ENCODE results near the gene RNF146. TPM values are rescaled to one million over a fixed set of nuclear protein-coding genes. Genes with fewer than 3 reads are reported as not detected.

Gene RNF146
- total and polyA plus RNA-seq, 9 of the 15 experiments (the other 6 are each of a cell fraction or from before 2014, with no cell fraction given): 8.4 to 30.5 (median 17.5) TPM

DNA sequence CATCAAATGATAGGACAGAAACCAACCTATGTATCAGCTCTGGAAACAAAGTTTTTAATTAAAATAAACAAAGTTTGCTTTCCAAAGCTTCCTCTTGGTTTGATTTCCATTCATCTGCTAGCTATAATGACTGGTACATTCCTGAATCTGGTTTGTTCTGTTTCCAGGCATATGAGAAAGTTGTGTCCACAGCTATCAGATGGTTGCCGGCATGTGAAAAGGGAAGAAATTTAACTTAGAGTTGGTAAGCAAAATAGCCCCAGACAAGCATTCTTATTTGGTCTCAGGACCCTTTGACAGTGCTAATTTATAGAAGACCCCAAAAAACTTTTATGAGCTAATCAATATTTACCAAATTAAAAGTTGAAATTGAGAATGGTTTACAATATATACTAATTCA lies 3.8 kb upstream of the RNF146 start:
- TF ChIP-seq SRSF3 (IDR thresholded peaks at IDR 0.05; ENCODE audit: insufficient read depth, low read length): no peak
- TF ChIP-seq CBFB (CRISPR knock-in tag; IDR thresholded peaks at IDR 0.05): no peak
- TF ChIP-seq MAX (CRISPR knock-in tag; IDR thresholded peaks at IDR 0.05): no peak
- peaks cover 7% of the 10 kb centered on the region; the same call in 1 of the 2 replicates for H4K20me1 ChIP-seq (replicated peaks; ENCODE audit: control insufficient read depth, insufficient read depth, low read length)
- in situ Hi-C loops (cut with MboI) (no loop called here), intact Hi-C loops (cut with micrococcal nuclease) (no loop called here)
- no TSS peak for BruUV-seq (replicated peaks)
- ChIA-PET CTCF (ENCODE audit: low intra/inter-chr PET ratio) (no interaction called here), POLR2A (no interaction called here)
- WGBS (ENCODE audit: insufficient coverage, low coverage, missing lambda C conversion rate): 42% methylated on average over 1 of the region's 1 CpG
- FAIRE-seq: no peak
- H3K9ac ChIP-seq (ENCODE audit: insufficient read depth in 1 of 2, low read depth in 2 of 2, low read length in 2 of 2): no peak overlapping the region
- no peaks in the 10 kb centered on the region for H3K27me3 ChIP-seq (ENCODE audit: control insufficient read depth in 2 of 2, insufficient read depth in 2 of 2, low read length in 2 of 2)
- H2AFZ ChIP-seq (ENCODE audit: low read depth, low read length): no peak overlapping the region
- no peaks in the 10 kb centered on the region for H3K9me3 ChIP-seq (replicated peaks; ENCODE audit: control insufficient read depth, insufficient read depth, low read depth, low read length)
- no peak for DNase-seq (ENCODE audit: extremely low read depth in 1 of 4, low spot score in 3 of 4)
- H3K9me1 ChIP-seq (ENCODE audit: control insufficient read depth, insufficient read depth, low read length): no peaks in the 10 kb centered on the region
- H3K27ac ChIP-seq (ENCODE audit: extremely low read depth, low read depth, low read length): no peak overlapping the region
- no peak for ATAC-seq
- no peak overlapping the region for H3K4me3 ChIP-seq
- peaks cover 12% of the 10 kb centered on the region for H3K79me2 ChIP-seq (ENCODE audit: control insufficient read depth, insufficient read depth, low read length)
- no peaks in the 10 kb centered on the region; a peak in 1 of 5 replicates for H3K4me1 ChIP-seq (replicated peaks in 1 of 2; ENCODE audit: control insufficient read depth in 2 of 2, insufficient read depth in 2 of 2, low read length in 2 of 2)
- no peak overlapping the region for H3K4me2 ChIP-seq (ENCODE audit: insufficient read depth, low read length)
- no peaks in the 10 kb centered on the region for H3K36me3 ChIP-seq (ENCODE audit: control insufficient read depth, insufficient read depth, low read length)

DNA sequence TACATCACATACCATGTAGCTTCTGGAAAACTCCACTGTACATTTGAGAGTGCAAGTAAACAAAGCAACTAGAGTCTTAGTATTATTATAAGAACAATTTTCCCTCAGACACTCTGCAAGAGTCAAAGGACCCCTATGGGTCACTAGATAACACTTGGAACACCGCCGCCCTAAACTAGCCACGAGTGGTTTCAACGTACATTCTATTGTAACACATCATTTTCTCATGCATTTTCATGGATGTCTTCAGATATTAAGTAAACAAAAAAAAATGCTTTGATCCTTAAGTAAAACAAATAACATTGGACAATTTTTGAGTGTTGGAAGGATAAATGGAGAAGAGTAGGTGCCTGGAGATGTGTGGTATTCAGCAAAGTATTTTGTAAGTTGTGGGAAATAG lies 3.2 kb upstream of the RNF146 start:
- H3K9me3 ChIP-seq (replicated peaks; ENCODE audit: control insufficient read depth, insufficient read depth, low read depth, low read length): no peaks in the 10 kb centered on the region
- ATAC-seq (no peak), FAIRE-seq (no peak), DNase-seq (ENCODE audit: extremely low read depth in 1 of 4, low spot score in 3 of 4) (no peak)
- in situ Hi-C loops (cut with MboI) (no loop called here), intact Hi-C loops (cut with micrococcal nuclease) (no loop called here)
- WGBS (ENCODE audit: insufficient coverage, low coverage, missing lambda C conversion rate): 16% methylated on average over 4 of the region's 4 CpGs
- ChIA-PET CTCF (ENCODE audit: low intra/inter-chr PET ratio) (no interaction called here), POLR2A (no interaction called here)
- H3K79me2 ChIP-seq (ENCODE audit: control insufficient read depth, insufficient read depth, low read length): peaks cover 18% of the 10 kb centered on the region
- no peaks in the 10 kb centered on the region for H3K36me3 ChIP-seq (ENCODE audit: control insufficient read depth, insufficient read depth, low read length)
- H3K27me3 ChIP-seq (ENCODE audit: control insufficient read depth in 2 of 2, insufficient read depth in 2 of 2, low read length in 2 of 2): no peaks in the 10 kb centered on the region
- no peak overlapping the region for H2AFZ ChIP-seq (ENCODE audit: low read depth, low read length)
- H3K4me2 ChIP-seq (ENCODE audit: insufficient read depth, low read length): no peak overlapping the region
- H4K20me1 ChIP-seq (replicated peaks; ENCODE audit: control insufficient read depth, insufficient read depth, low read length): peaks cover 7% of the 10 kb centered on the region; the same call in 1 of the 2 replicates
- H3K9ac ChIP-seq (ENCODE audit: insufficient read depth in 1 of 2, low read depth in 2 of 2, low read length in 2 of 2): no peak overlapping the region
- H3K4me3 ChIP-seq: no peak overlapping the region
- H3K4me1 ChIP-seq (replicated peaks in 1 of 2; ENCODE audit: control insufficient read depth in 2 of 2, insufficient read depth in 2 of 2, low read length in 2 of 2): no peaks in the 10 kb centered on the region; a peak in 1 of 5 replicates
- no peak overlapping the region for H3K27ac ChIP-seq (ENCODE audit: extremely low read depth, low read depth, low read length)
- BruUV-seq (replicated peaks): no TSS peak
- no peaks in the 10 kb centered on the region for H3K9me1 ChIP-seq (ENCODE audit: control insufficient read depth, insufficient read depth, low read length)
- TF ChIP-seq BRCA1 (IDR thresholded peaks at IDR 0.05) (no peak), BRCA1 (CRISPR knock-in tag; IDR thresholded peaks at IDR 0.05) (no peak)
